KBM-7 (cell line): Measurements from ENCODE around the gene TP53TG3D.
"Not testable (repeated sequence)": the region's sequence is repeated elsewhere in the genome, so short reads cannot be mapped to it uniquely, and the experiment has no call there.

Experiments
- DNase-seq: peaks from one replicate; pipeline ENCODE4 v3.0.0-alpha.2; 2015
- in situ Hi-C: fragments of 300-500 bp; cut with MboI; formaldehyde crosslinking; loops from 2 replicates; pipeline ENCODE4 v1.14.3; 2020; ENCODE audit warnings: low sequenced_read_pairs, low pct_unique_long_range_greater_than_20kb, mixed read lengths

TP53TG3D gene

GRCh38 chr16:32252986-32253385, at the start of gene TP53TG3D:
TSS of gene TP53TG3D (plus strand) at chr16:32253286. CDS start at chr16:32253354, 68 bp downstream.
- DNase-seq, in situ Hi-C loops: not testable (repeated sequence)

- in situ Hi-C loops, DNase-seq: not testable (repeated sequence)
Observed at GRCh38 chr16:32253507-32253906, 421 bp downstream of the TP53TG3D start.

- DNase-seq, in situ Hi-C loops: not testable (repeated sequence)
Observed at GRCh38 chr16:32261526-32261925, 8.4 kb downstream of the TP53TG3D start.

- in situ Hi-C loops, DNase-seq: not testable (repeated sequence)
Observed at GRCh38 chr16:32263552-32263951, 10.5 kb downstream of the TP53TG3D start.

- DNase-seq, in situ Hi-C loops: not testable (repeated sequence)
Observed at GRCh38 chr16:32281910-32282309, 28.8 kb downstream of the TP53TG3D start.

GRCh38 chr16:32283024-32283423, 29.9 kb downstream of the TP53TG3D start:
- DNase-seq, in situ Hi-C loops: not testable (repeated sequence)

- in situ Hi-C loops, DNase-seq: not testable (repeated sequence)
Observed at GRCh38 chr16:32283917-32284495, 30.9 kb downstream of the TP53TG3D start.

GRCh38 chr16:32284800-32285796, 32.0 kb downstream of the TP53TG3D start:
- DNase-seq, in situ Hi-C loops: not testable (repeated sequence)

GRCh38 chr16:32286193-32286592, 33.1 kb downstream of the TP53TG3D start:
- DNase-seq, in situ Hi-C loops: not testable (repeated sequence)

GRCh38 chr16:32287743-32288142, 34.7 kb downstream of the TP53TG3D start:
- in situ Hi-C loops, DNase-seq: not testable (repeated sequence)

GRCh38 chr16:32289197-32289596, 36.1 kb downstream of the TP53TG3D start:
- in situ Hi-C loops, DNase-seq: not testable (repeated sequence)

- DNase-seq, in situ Hi-C loops: not testable (repeated sequence)
Observed at GRCh38 chr16:32302776-32303175, 49.7 kb downstream of the TP53TG3D start.
